Measurements from ENCODE around the gene GALNT14. TPM values are rescaled to one million over a fixed set of nuclear protein-coding genes. Genes with fewer than 3 reads are reported as not detected.
A peak's percentile ranks its signal among the peaks of the same experiment; 100 is the strongest.

Gene GALNT14
- total RNA-seq, 2 experiments from 2014 or later = 1.1 to 1.5 TPM

DNA sequence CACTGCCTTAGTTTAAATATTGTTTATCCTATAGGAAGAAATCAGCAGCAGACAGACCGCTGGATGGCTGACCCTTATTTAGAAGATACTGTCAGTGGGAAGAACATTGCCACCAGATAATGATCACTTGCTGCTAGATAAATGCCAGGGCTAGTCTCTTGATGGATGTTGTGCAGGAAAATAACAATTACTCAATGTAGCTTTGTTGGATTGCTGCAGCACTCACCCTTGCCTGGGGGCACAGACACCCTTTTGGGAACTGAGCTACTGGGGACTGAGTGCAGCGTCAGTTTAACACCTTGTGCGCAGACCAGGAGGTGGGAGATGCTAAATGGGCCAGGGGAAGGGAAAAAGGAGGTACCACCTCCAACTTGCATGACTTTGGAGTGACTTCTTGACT lies 266.8 kb downstream of the GALNT14 start:
- CTCF ChIA-PET = no interaction called here
- H3K36me3 Mint-ChIP-seq (ENCODE audit: low read depth) = no peaks in the 10 kb centered on the region
- no peaks in the 10 kb centered on the region for H3K4me1 Mint-ChIP-seq (ENCODE audit: low read depth)
- no peak for DNase-seq
- H3K9me3 Mint-ChIP-seq = peaks cover 7% of the 10 kb centered on the region
- no peak overlapping the region for H3K4me3 Mint-ChIP-seq
- H3K27ac Mint-ChIP-seq = no peak overlapping the region
- intact Hi-C loops (cut with micrococcal nuclease) = no loop called here
- H3K27me3 Mint-ChIP-seq (ENCODE audit: low read depth) = peaks cover 26% of the 10 kb centered on the region

DNA sequence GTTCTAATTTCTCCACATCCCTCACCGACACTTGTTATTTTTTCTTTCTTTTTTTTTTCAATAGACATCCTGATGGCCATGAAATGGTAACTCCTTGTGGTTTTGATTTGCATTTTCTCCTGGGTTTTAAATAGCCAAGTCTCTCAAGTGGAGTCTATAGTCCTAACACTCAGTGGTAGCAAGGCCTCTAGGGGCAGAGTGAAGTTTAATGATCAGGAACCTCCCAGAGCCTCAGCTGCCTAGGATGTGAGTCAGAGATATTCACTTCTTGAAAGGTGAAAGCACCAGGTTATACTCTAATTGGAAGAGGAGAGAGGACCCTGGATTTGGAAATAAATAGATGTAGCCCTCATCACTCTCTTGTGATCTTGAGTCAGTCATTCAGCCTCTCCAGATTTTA lies 268.3 kb downstream of the GALNT14 start:
- no peak for DNase-seq
- CTCF ChIA-PET = interaction anchor here (0.6 to 1.2 kb wide), 2 partner anchors 8 to 732 kb away, joined by 3 read pairs; no protein-coding TSS in a partner anchor
- peaks cover 26% of the 10 kb centered on the region for H3K27me3 Mint-ChIP-seq (ENCODE audit: low read depth)
- H3K4me3 Mint-ChIP-seq = no peak overlapping the region
- H3K27ac Mint-ChIP-seq = no peak overlapping the region
- H3K9me3 Mint-ChIP-seq = peaks cover 5% of the 10 kb centered on the region
- intact Hi-C loops (cut with micrococcal nuclease) = loop anchor here (10.0 kb wide), 1 partner anchor 705 kb away; no protein-coding TSS in a partner anchor
- no peaks in the 10 kb centered on the region for H3K4me1 Mint-ChIP-seq (ENCODE audit: low read depth)
- H3K36me3 Mint-ChIP-seq (ENCODE audit: low read depth) = no peaks in the 10 kb centered on the region

DNA sequence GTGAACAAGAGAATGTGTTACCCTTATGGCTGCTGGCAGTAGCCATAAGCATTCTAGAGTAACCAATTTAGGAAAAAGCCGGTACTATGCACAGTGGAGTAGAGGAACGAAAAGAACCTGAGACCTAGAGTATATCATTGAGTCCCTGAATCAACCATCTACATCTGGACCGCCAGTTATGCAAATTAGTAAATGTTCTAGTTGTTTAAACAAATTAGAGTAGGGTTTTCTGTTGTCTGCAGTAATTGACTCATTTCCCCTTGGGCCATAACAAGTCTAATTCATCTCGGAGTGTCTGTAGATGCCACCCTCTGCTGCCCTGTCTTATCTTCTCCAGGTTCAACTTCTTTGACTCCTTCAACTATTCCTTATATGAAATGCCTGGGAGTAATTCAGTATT lies 270.9 kb downstream of the GALNT14 start:
- CTCF ChIA-PET = interaction anchor here (1.8 kb wide), 1 partner anchor 703 kb away, joined by 4 read pairs; no protein-coding TSS in a partner anchor
- H3K4me3 Mint-ChIP-seq = no peak overlapping the region
- no peaks in the 10 kb centered on the region for H3K9me3 Mint-ChIP-seq
- H3K36me3 Mint-ChIP-seq (ENCODE audit: low read depth) = no peaks in the 10 kb centered on the region
- intact Hi-C loops (cut with micrococcal nuclease) = loop anchor here (10.0 kb wide), 1 partner anchor 703 kb away; no protein-coding TSS in a partner anchor
- no peak for DNase-seq
- no peaks in the 10 kb centered on the region for H3K4me1 Mint-ChIP-seq (ENCODE audit: low read depth)
- H3K27ac Mint-ChIP-seq = no peak overlapping the region
- peaks cover 18% of the 10 kb centered on the region for H3K27me3 Mint-ChIP-seq (ENCODE audit: low read depth)

DNA sequence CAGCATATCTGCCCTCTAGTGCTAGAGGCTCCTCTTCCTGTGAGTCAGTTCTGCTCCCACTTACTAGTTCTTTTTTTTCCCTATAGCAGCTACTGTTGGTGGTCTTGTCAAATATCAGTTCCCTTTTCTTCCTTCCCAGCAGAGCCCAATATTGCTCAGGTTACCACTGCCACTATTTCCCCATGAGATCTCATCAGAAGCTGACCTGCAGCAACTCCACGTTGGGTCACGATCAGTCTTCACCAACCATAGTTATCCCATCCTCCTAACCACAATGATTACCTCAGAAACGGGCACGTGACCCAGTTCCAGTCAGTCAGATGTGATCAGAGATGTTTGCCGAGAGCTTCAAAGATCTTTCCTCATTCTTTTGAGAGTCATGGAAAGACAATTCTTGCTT lies 271.3 kb downstream of the GALNT14 start:
- Mint-ChIP-seq H3K9me3 (no peaks in the 10 kb centered on the region), H3K4me1 (ENCODE audit: low read depth) (no peaks in the 10 kb centered on the region), H3K4me3 (no peak overlapping the region), H3K36me3 (ENCODE audit: low read depth) (no peaks in the 10 kb centered on the region), H3K27ac (no peak overlapping the region), H3K27me3 (ENCODE audit: low read depth) (peaks cover 16% of the 10 kb centered on the region)
- intact Hi-C loops (cut with micrococcal nuclease) = loop anchor here (10.0 kb wide), 1 partner anchor 702 kb away; no protein-coding TSS in a partner anchor
- CTCF ChIA-PET = interaction anchor here (1.6 to 1.8 kb wide), 2 partner anchors 155 to 702 kb away, joined by 4 to 7 read pairs; no protein-coding TSS in a partner anchor
- no peak for DNase-seq

DNA sequence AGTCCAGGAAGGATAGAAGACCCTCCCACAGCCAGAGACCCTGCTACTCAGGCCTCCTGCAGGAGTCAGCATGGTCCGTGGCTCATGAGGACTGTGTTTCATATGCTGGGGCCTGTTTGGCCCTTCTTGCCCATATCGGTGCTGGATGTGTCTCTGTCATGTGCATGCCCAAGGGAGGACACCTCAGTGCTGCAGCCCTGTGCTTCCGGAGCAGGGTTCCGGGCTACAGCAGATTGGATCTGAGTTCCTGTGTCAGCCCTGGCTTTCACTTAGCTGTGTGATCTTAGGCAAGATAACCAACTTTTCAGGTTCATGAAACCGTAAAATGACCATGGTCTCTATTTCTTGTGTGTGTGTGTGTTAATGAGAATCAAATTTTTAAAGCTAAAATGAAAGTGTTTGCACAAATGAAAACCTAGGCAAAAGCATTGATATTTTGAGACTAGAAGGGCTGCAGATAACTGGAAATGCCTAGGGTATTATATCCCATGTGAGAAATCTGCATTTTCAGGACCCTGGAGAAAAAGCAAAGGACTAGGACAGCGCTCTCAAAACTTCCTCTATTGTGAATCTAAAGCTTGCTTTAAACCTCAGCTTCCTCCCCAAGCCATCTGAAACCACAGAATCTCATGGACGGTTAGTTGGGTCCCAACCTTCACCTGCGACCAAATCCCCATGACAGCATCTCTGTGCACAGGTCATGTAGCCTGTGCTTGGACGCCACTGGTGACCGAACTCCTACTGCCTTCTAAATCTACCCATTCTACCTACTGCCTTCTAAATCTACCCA lies 272.2 kb downstream of the GALNT14 start:
- no peak overlapping the region for H3K27ac Mint-ChIP-seq
- H3K9me3 Mint-ChIP-seq = no peaks in the 10 kb centered on the region
- CTCF ChIA-PET = interaction anchor here (0.6 to 2.0 kb wide), 7 partner anchors 32 to 702 kb away, joined by 3 to 7 read pairs (median 4); no protein-coding TSS in a partner anchor
- H3K36me3 Mint-ChIP-seq (ENCODE audit: low read depth) = no peaks in the 10 kb centered on the region
- H3K4me1 Mint-ChIP-seq (ENCODE audit: low read depth) = no peaks in the 10 kb centered on the region
- H3K27me3 Mint-ChIP-seq (ENCODE audit: low read depth) = peaks cover 16% of the 10 kb centered on the region
- intact Hi-C loops (cut with micrococcal nuclease) = loop anchor here (10.0 kb wide), 1 partner anchor 701 kb away; no protein-coding TSS in a partner anchor
- H3K4me3 Mint-ChIP-seq = no peak overlapping the region
- DNase-seq = no peak

DNA sequence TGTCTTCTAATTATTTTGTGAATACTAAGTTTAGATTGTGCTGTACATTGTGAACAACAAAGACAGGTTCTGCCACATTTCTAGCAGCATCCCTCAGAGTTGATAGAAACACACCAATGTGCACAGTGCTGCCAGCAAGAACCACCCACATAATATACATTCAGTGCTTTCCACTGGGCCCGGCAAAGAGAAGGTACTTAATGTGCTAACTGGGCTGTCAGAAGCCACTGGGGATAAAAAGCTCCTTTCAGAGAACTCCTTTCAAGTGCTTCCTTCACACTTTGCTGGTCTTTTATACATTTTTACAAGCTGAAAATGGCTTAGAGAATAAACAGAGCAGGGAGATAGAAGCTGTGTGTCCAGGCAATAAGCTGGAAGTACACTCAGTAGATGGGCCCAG lies 273.0 kb downstream of the GALNT14 start:
- no peak overlapping the region for H3K4me3 Mint-ChIP-seq
- H3K27ac Mint-ChIP-seq = no peak overlapping the region
- CTCF ChIA-PET = interaction anchor here (0.6 to 2.0 kb wide), 5 partner anchors 10 to 306 kb away, joined by 3 to 6 read pairs (median 3); no protein-coding TSS in a partner anchor
- no peaks in the 10 kb centered on the region for H3K9me3 Mint-ChIP-seq
- DNase-seq = no peak
- intact Hi-C loops (cut with micrococcal nuclease) = loop anchor here (10.0 kb wide), 1 partner anchor 700 kb away; no protein-coding TSS in a partner anchor
- H3K36me3 Mint-ChIP-seq (ENCODE audit: low read depth) = no peaks in the 10 kb centered on the region
- no peaks in the 10 kb centered on the region for H3K4me1 Mint-ChIP-seq (ENCODE audit: low read depth)
- peaks cover 16% of the 10 kb centered on the region for H3K27me3 Mint-ChIP-seq (ENCODE audit: low read depth)

DNA sequence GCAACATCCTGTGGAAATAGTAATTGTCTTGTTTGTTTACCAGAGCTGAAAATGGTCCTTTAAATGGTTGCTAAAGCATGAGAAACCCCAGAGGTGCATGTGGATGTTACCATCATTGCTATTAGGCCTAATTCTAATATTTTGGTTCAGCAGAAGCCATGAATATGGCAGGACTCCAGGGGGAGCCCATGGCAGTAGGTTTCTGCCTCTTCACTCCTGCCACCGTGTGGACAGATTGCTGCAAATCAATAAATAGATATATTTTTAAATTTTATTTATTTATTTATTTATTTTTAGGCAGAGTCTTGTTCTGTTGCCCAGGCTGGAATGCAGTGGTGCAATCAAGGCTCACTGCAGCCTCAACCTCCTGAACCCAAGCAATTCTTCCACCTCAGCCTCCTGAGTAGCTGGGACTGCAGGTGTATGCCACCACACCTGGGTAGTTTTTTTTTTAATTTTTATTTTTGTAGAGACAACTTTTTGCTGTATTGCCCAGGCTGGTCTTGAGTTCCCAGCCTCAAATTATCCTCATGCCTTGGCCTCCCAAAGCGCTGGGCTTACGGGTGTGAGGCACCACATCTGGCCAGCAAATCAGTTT lies 276.1 kb downstream of the GALNT14 start:
- intact Hi-C loops (cut with micrococcal nuclease) = loop anchor here (1.0 to 10.0 kb wide), 4 partner anchors 148 to 697 kb away; no protein-coding TSS in a partner anchor
- Mint-ChIP-seq H3K4me1 (ENCODE audit: low read depth) (no peaks in the 10 kb centered on the region), H3K27me3 (ENCODE audit: low read depth) (peaks cover 7% of the 10 kb centered on the region), H3K9me3 (no peaks in the 10 kb centered on the region), H3K4me3 (no peak overlapping the region), H3K27ac (no peak overlapping the region), H3K36me3 (ENCODE audit: low read depth) (no peaks in the 10 kb centered on the region)
- CTCF ChIA-PET = interaction anchor here (0.5 to 5.0 kb wide), 16 partner anchors 8 to 697 kb away, joined by 3 to 72 read pairs (median 4); no protein-coding TSS in a partner anchor
- DNase-seq = peak; percentile 71

DNA sequence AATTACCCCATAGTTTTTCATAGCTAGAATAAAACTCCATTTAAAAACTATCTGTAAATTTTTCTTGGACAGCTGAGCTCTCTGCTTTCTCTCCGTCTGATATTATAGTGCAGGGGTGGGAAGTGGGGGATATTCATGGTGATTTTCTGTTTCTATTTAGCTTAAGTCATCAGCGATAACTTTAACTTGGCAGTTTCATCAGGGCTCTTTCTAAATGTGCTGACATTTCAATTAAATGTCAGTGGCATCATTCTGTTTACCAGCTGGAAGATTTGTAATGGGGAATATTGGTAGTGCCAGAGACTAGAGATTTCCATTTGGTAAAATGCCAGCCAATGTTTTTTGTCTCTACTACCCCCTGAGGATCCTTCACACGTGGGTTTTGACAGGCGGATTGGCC lies 277.5 kb downstream of the GALNT14 start:
- no peaks in the 10 kb centered on the region for H3K4me1 Mint-ChIP-seq (ENCODE audit: low read depth)
- peaks cover 2% of the 10 kb centered on the region for H3K27me3 Mint-ChIP-seq (ENCODE audit: low read depth)
- no peak overlapping the region for H3K27ac Mint-ChIP-seq
- no peaks in the 10 kb centered on the region for H3K9me3 Mint-ChIP-seq
- CTCF ChIA-PET = interaction anchor here (0.7 to 5.0 kb wide), 6 partner anchors 15 to 696 kb away, joined by 3 to 72 read pairs (median 4); no protein-coding TSS in a partner anchor
- intact Hi-C loops (cut with micrococcal nuclease) = loop anchor here (10.0 kb wide), 1 partner anchor 696 kb away; no protein-coding TSS in a partner anchor
- no peaks in the 10 kb centered on the region for H3K36me3 Mint-ChIP-seq (ENCODE audit: low read depth)
- no peak for DNase-seq
- H3K4me3 Mint-ChIP-seq = no peak overlapping the region

Other genes with a start within 250 kb of the GALNT14 start
- 1 to 10 TPM; 1.1 TPM for gene CAPN14, start 79.1 kb upstream of the GALNT14 start, total RNA-seq
- under 1 TPM; 0.67 to 0.74 TPM for gene EHD3, start 95.7 kb upstream of the GALNT14 start, total RNA-seq